ENCODE measurements around the gene NRIP3. TPM values are rescaled to one million over a fixed set of nuclear protein-coding genes. Genes with fewer than 3 reads are reported as not detected.
"Not testable (repeated sequence)": the region's sequence is repeated elsewhere in the genome, so short reads cannot be mapped to it uniquely, and the experiment has no call there.

Gene NRIP3
- polyA plus RNA-seq, 1 experiment, result 4.7 TPM

DNA sequence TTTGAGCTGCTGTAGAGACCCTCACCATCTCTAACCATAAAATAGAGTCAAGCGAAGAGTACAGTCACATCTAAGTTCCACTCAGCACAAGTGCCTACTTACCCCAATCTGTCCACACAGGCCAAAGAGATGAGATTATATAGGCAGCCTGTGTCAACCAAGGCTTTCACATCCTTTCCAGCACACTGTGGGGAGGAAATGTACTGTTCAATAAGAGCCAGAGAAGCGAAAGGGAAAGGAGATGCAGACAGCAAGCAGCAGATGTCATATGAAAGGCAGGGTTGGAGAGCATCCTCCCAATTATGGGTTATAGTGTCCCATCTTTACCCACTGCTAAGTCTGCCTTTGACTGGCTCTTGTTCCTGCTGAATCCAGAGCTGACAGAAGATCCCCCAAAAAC is 16.4 kb downstream of the NRIP3 start:
- Histone ChIP-seq H3K4me3 (ENCODE audit: low read depth, low read length) (no peak overlapping the region), H3K27me3 (ENCODE audit: control insufficient read depth, insufficient read depth, low read length) (no peaks in the 10 kb centered on the region), H3K36me3 (ENCODE audit: control insufficient read depth, insufficient read depth, low read length) (peaks cover 1% of the 10 kb centered on the region; the same call in 1 of the 2 replicates)
- TF ChIP-seq, protein P1, sequence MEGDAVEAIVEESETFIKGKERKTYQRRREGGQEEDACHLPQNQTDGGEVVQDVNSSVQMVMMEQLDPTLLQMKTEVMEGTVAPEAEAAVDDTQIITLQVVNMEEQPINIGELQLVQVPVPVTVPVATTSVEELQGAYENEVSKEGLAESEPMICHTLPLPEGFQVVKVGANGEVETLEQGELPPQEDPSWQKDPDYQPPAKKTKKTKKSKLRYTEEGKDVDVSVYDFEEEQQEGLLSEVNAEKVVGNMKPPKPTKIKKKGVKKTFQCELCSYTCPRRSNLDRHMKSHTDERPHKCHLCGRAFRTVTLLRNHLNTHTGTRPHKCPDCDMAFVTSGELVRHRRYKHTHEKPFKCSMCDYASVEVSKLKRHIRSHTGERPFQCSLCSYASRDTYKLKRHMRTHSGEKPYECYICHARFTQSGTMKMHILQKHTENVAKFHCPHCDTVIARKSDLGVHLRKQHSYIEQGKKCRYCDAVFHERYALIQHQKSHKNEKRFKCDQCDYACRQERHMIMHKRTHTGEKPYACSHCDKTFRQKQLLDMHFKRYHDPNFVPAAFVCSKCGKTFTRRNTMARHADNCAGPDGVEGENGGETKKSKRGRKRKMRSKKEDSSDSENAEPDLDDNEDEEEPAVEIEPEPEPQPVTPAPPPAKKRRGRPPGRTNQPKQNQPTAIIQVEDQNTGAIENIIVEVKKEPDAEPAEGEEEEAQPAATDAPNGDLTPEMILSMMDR (IDR thresholded peaks at IDR 0.05; ENCODE audit: insufficient read depth, low read depth, low read length), result no peak
- ChIA-PET CTCF (interaction anchor here (1.5 kb wide), 1 partner anchor 12 kb away, joined by 4 read pairs; no protein-coding TSS in a partner anchor), POLR2A (no interaction called here)
- DNase-seq (ENCODE audit: low read depth), result no peak

DNA sequence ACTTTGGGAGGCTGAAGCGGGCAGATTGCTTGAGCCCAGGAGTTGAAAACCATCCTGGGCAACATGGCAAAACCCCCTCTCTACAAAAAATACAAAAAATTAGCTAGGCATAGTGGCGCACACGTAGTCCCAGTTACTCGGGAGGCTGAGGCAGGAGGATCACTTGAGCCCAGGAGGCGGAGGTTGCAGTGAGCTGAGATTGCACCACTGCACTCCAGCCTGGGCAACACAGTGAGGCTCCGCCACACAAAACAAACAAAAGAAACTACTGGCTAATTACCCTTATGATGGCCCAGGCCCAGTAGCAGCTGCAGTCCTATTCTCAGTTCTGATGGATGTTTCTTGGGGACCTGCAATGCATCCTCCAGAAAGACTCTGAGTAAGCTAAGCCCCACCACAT is 17.0 kb downstream of the NRIP3 start:
- H3K27me3 ChIP-seq (ENCODE audit: control insufficient read depth, insufficient read depth, low read length); POLR2A ChIA-PET; DNase-seq (ENCODE audit: low read depth); H3K4me3 ChIP-seq (ENCODE audit: low read depth, low read length); H3K36me3 ChIP-seq (ENCODE audit: control insufficient read depth, insufficient read depth, low read length): not testable (repeated sequence)
- CTCF ChIA-PET, result interaction anchor here (1.5 kb wide), 1 partner anchor 12 kb away, joined by 4 read pairs; no protein-coding TSS in a partner anchor

DNA sequence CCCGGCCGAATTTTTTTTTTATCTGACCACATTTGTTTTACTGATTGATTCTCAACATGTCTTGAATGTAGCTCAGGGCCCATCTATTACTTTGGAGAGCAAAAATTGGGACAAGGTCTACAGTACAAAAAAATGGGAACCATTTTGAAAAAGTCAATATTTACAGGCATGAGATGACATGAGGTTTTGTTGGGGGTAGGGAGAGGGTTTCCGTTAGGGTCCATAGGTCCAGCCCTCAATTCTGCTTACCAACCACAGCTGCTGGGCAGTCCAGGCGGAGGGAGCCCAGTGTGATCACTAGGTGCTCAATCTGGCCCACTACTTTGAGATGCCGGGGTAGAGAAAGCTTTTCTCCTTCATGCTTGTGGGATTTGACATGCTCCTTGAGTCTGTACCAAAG is 18.3 kb downstream of the NRIP3 start:
- ChIA-PET CTCF (interaction anchor here (0.6 to 1.0 kb wide), 2 partner anchors 30 to 214 kb away, joined by 3 to 4 read pairs; no protein-coding TSS in a partner anchor), POLR2A (no interaction called here)
- TF ChIP-seq, protein P1 (IDR thresholded peaks at IDR 0.05; ENCODE audit: insufficient read depth, low read depth, low read length), result no peak
- H3K36me3 ChIP-seq (ENCODE audit: control insufficient read depth, insufficient read depth, low read length), result peaks cover 1% of the 10 kb centered on the region; the same call in 1 of the 2 replicates
- no peak for DNase-seq (ENCODE audit: low read depth)
- H3K27me3 ChIP-seq (ENCODE audit: control insufficient read depth, insufficient read depth, low read length), result no peaks in the 10 kb centered on the region
- no peak overlapping the region for H3K4me3 ChIP-seq (ENCODE audit: low read depth, low read length)

DNA sequence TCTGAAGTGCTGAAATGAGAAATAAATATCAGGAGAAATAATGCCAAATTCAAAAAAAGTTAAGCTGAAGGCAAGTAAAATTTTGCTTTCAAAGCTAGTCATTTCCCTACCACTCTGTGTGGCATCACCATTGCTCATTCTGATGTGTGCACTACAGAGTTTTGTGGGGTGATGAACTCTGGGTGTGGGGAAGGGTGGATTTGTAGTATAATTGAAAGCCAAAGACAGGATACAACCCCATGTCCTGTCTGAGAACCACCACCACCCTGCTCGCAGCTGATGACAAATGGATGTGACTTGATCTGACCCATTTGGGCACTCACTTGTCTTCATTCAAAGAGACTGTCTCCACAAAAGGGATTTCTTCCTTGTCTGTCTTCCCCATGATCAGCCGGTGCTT is 20.2 kb downstream of the NRIP3 start:
- no peak for DNase-seq (ENCODE audit: low read depth)
- ChIA-PET CTCF (interaction anchor here (0.5 to 2.0 kb wide), 3 partner anchors 11 to 154 kb away, joined by 3 to 4 read pairs (median 3); no protein-coding TSS in a partner anchor), POLR2A (no interaction called here)
- Histone ChIP-seq H3K4me3 (ENCODE audit: low read depth, low read length) (no peak overlapping the region), H3K36me3 (ENCODE audit: control insufficient read depth, insufficient read depth, low read length) (peaks cover 1% of the 10 kb centered on the region; the same call in 1 of the 2 replicates), H3K27me3 (ENCODE audit: control insufficient read depth, insufficient read depth, low read length) (no peaks in the 10 kb centered on the region)
- TF ChIP-seq, protein P1 (IDR thresholded peaks at IDR 0.05; ENCODE audit: insufficient read depth, low read depth, low read length), result no peak

DNA sequence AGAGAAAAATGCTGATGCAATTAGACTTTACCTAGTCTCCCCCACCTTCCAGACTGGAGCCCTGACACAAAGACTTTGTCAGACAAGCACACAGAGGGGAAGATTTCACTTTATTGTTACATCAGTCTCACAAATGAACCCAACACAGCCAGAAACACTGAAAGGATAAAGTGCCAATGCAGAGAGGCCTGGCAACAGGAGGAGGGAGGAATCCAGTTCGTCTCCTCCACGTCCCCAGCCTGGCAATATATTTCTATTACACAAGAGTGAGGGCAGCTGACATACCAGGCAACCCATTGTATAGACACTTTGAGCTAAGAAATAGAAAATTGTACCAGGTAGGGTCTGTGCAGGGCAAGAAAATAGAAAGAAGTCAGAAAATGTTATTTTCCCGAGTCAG is 23.3 kb downstream of the NRIP3 start:
- TF ChIP-seq, protein P1 (IDR thresholded peaks at IDR 0.05; ENCODE audit: insufficient read depth, low read depth, low read length), result no peak
- DNase-seq (ENCODE audit: low read depth), result no peak
- CTCF ChIA-PET, result no interaction called here
- POLR2A ChIA-PET, result interaction anchor here (0.6 kb wide), 1 partner anchor 16 kb away, joined by 3 read pairs; no protein-coding TSS in a partner anchor
- Histone ChIP-seq H3K27me3 (ENCODE audit: control insufficient read depth, insufficient read depth, low read length) (no peaks in the 10 kb centered on the region), H3K36me3 (ENCODE audit: control insufficient read depth, insufficient read depth, low read length) (peaks cover 1% of the 10 kb centered on the region; the same call in 1 of the 2 replicates), H3K4me3 (ENCODE audit: low read depth, low read length) (no peak overlapping the region)

DNA sequence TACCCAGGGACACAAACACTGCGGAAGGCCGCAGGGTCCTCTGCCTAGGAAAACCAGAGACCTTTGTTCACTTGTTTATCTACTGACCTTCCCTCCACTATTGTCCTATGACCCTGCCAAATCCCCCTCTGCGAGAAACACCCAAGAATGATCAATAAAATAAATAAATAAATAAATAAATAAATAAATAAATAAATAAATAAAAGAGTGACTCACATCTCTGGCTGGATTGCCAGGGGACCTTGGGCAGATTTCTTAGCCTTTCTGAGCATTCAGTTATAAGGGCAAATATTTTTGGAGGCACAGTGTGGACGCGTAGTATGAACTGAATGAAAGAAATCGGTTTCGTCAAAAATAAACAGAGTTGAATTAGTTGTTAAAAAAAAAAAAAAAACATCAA is 24.4 kb downstream of the NRIP3 start:
- H3K27me3 ChIP-seq (ENCODE audit: control insufficient read depth, insufficient read depth, low read length); H3K4me3 ChIP-seq (ENCODE audit: low read depth, low read length); DNase-seq (ENCODE audit: low read depth); H3K36me3 ChIP-seq (ENCODE audit: control insufficient read depth, insufficient read depth, low read length); CTCF ChIA-PET: not testable (repeated sequence)
- POLR2A ChIA-PET, result interaction anchor here (0.6 kb wide), 1 partner anchor 24 kb away, joined by 3 read pairs; the partner anchor contains the start of gene NRIP3

Data from BJ (cell line).